SJCRH30 (cell line): ENCODE data around the gene TMEM87B. TPM values are rescaled to one million over a fixed set of nuclear protein-coding genes. Genes with fewer than 3 reads are reported as not detected.

Experiments used
- DNase-seq, 2 experiments: peaks; one replicate each; pipeline ENCODE4 v3.0.0-alpha.2; 2015 to 2020
- H3K27ac ChIP-seq: fragments of 250-450 bp; sonication (Bioruptor Pico); 2 replicates; pipeline ENCODE4 v1.5.1; 2020; ENCODE audit warnings: mild to moderate bottlenecking, moderate library complexity
- H3K27me3 ChIP-seq: fragments of 250-450 bp; sonication (Bioruptor Pico); 2 replicates; pipeline ENCODE4 v1.5.1; 2020; ENCODE audit warnings: mild to moderate bottlenecking, moderate library complexity
- H3K36me3 ChIP-seq: fragments of 250-450 bp; sonication (Bioruptor Pico); 2 replicates; pipeline ENCODE4 v1.5.1; 2020; ENCODE audit warnings: mild to moderate bottlenecking, moderate library complexity
- H3K4me1 ChIP-seq: fragments of 250-450 bp; sonication (Bioruptor Pico); 2 replicates; pipeline ENCODE4 v1.5.1; 2020; ENCODE audit warnings: mild to moderate bottlenecking, moderate library complexity
- H3K4me3 ChIP-seq: fragments of 250-450 bp; sonication (Bioruptor Pico); 2 replicates; pipeline ENCODE4 v1.5.1; 2020; ENCODE audit warnings: mild to moderate bottlenecking, moderate library complexity
- H3K9me3 ChIP-seq: fragments of 250-450 bp; sonication (Bioruptor Pico); replicated peaks from 2 replicates; pipeline ENCODE4 v1.5.1; 2020; ENCODE audit warnings: mild to moderate bottlenecking, moderate library complexity
- total RNA-seq: library from RNA; depleted of rRNA; stranded (reverse); fragments of >200 nt; shearing (Covaris generic); gene quantifications from 2 replicates; pipeline ENCODE4 v1.2.3, GENCODE V29; 2014; rRNA removed

Gene TMEM87B
- total RNA-seq, 1 experiment from 2014 or later: 6.9 TPM

GRCh38 chr2:112162956-112163355, 107.9 kb downstream of the TMEM87B start:
- Histone ChIP-seq H3K36me3 (no peaks in the 10 kb centered on the region), H3K27ac (no peak overlapping the region), H3K4me3 (no peak overlapping the region), H3K9me3 (no peaks in the 10 kb centered on the region), H3K27me3 (no peaks in the 10 kb centered on the region), H3K4me1 (no peaks in the 10 kb centered on the region)
- no peak for DNase-seq

GRCh38 chr2:112163541-112163981, 108.5 kb downstream of the TMEM87B start:
- no peak for DNase-seq
- no peaks in the 10 kb centered on the region for H3K36me3 ChIP-seq
- no peaks in the 10 kb centered on the region for H3K9me3 ChIP-seq
- no peaks in the 10 kb centered on the region for H3K4me1 ChIP-seq
- H3K27ac ChIP-seq: no peak overlapping the region
- H3K27me3 ChIP-seq: no peaks in the 10 kb centered on the region
- no peak overlapping the region for H3K4me3 ChIP-seq

- no peak overlapping the region for H3K4me3 ChIP-seq
- no peaks in the 10 kb centered on the region for H3K4me1 ChIP-seq
- DNase-seq: no peak
- H3K27me3 ChIP-seq: no peaks in the 10 kb centered on the region
- no peaks in the 10 kb centered on the region for H3K36me3 ChIP-seq
- no peak overlapping the region for H3K27ac ChIP-seq
- no peaks in the 10 kb centered on the region for H3K9me3 ChIP-seq
Measured at GRCh38 chr2:112164876-112165275, 109.8 kb downstream of the TMEM87B start.

GRCh38 chr2:112165296-112165695, 110.2 kb downstream of the TMEM87B start:
- Histone ChIP-seq H3K4me1 (no peaks in the 10 kb centered on the region), H3K9me3 (no peaks in the 10 kb centered on the region), H3K27me3 (no peaks in the 10 kb centered on the region), H3K36me3 (no peaks in the 10 kb centered on the region), H3K27ac (no peak overlapping the region), H3K4me3 (no peak overlapping the region)
- no peak for DNase-seq

- DNase-seq: no peak
- Histone ChIP-seq H3K4me3 (no peak overlapping the region), H3K36me3 (no peaks in the 10 kb centered on the region), H3K27me3 (no peaks in the 10 kb centered on the region), H3K9me3 (no peaks in the 10 kb centered on the region), H3K4me1 (no peaks in the 10 kb centered on the region), H3K27ac (no peak overlapping the region)
Measured at GRCh38 chr2:112166806-112167499, 111.9 kb downstream of the TMEM87B start.

GRCh38 chr2:112168422-112169124, 113.5 kb downstream of the TMEM87B start:
- H3K4me3 ChIP-seq: no peak overlapping the region
- H3K36me3 ChIP-seq: no peaks in the 10 kb centered on the region
- no peak overlapping the region for H3K27ac ChIP-seq
- no peaks in the 10 kb centered on the region for H3K9me3 ChIP-seq
- H3K4me1 ChIP-seq: no peaks in the 10 kb centered on the region
- no peaks in the 10 kb centered on the region for H3K27me3 ChIP-seq
- no peak for DNase-seq

Other genes starting within 250 kb of the TMEM87B start
- 102 and 107 TPM in 2 replicates for gene ANAPC1, start 171.1 kb upstream of the TMEM87B start, total RNA-seq
- 6.7 and 6.8 TPM in 2 replicates for gene MERTK, start 156.7 kb upstream of the TMEM87B start, total RNA-seq
- 0.04 TPM in 1 of 2 replicates, not detected in the other for gene FBLN7, start 83.1 kb downstream of the TMEM87B start, total RNA-seq
- gene ZC3H8, start 199.8 kb downstream of the TMEM87B start, total RNA-seq: 23.4 and 24.1 TPM in 2 replicates
- gene ZC3H6, start 220.3 kb downstream of the TMEM87B start, total RNA-seq: 1.4 and 1.6 TPM in 2 replicates